Activated naive CD8-positive, alpha-beta T cell treated with anti-CD3 and anti-CD28 coated beads for 36 hours (primary cell): ENCODE measurements around the gene PRX. TPM values are rescaled to one million over a fixed set of nuclear protein-coding genes. Genes with fewer than 3 reads are reported as not detected.
"Not testable (repeated sequence)": the region's sequence is repeated elsewhere in the genome, so short reads cannot be mapped to it uniquely, and the experiment has no call there.

Source experiments
- DNase-seq: peaks from one replicate; pipeline ENCODE4 v3.0.0; 2021
- H3K27ac Mint-ChIP-seq: one replicate; pipeline ENCODE4 v1.8.0; 2022; ENCODE audit warnings: mild to moderate bottlenecking, moderate library complexity, mixed read lengths
- H3K27me3 Mint-ChIP-seq: one replicate; pipeline ENCODE4 v1.8.0; 2022; ENCODE audit warnings: mild to moderate bottlenecking, mixed read lengths
- H3K36me3 Mint-ChIP-seq: one replicate; pipeline ENCODE4 v1.8.0; 2021; ENCODE audit warnings: mild to moderate bottlenecking, mixed read lengths
- H3K4me1 Mint-ChIP-seq: one replicate; pipeline ENCODE4 v1.8.0; 2021; ENCODE audit warnings: mixed read lengths
- H3K4me3 Mint-ChIP-seq: one replicate; pipeline ENCODE4 v1.8.0; 2022; ENCODE audit warnings: mild to moderate bottlenecking, moderate library complexity, mixed read lengths
- H3K9me3 Mint-ChIP-seq: one replicate; pipeline ENCODE4 v1.8.0; 2022; ENCODE audit warnings: mixed read lengths
- total RNA-seq, 2 experiments: library from RNA; stranded (reverse); gene quantifications; one replicate each; pipeline ENCODE4 v1.2.3, GENCODE V29; 2021

PRX gene
- total RNA-seq: under 1 TPM; 0.64 to 0.84 TPM

DNA sequence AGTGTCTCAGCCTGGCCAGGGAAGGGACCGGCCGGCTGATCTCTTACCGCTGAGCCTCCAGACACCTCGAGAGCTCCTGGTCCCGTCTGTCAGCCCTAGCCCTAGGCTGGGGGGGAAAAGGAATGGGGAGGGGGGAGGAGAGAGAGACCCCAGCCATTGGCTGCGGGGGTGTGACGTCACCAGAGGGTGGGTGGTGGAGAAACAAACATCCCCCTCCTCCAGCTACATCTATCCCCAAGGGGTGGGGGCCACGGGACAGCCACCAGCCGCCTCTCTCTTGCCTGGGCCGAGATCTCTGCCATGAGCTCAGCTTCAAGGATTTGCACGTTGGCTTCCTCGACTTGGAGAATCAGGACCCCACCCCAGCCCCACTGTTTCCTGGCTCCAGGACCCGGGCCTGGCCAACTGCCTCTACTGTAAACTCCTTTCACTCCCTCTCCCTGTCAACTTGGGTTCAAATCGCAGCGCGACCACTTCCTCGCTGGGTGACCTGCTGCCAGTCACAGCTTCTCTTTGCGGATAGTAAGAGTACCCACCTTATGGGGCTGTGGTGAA, at the start of gene PRX:
TSS of gene PRX (minus strand) at position 88 of the 555 bp plus-strand sequence. CDS start 5,446 bp downstream, outside the sequence.
- H3K4me1 Mint-ChIP-seq: peaks cover 4% of the 10 kb centered on the region
- no peak within 1 kb of the TSS for H3K4me3 Mint-ChIP-seq
- peaks cover 3% of the 10 kb centered on the region for H3K27me3 Mint-ChIP-seq
- no peaks in the 10 kb centered on the region for H3K9me3 Mint-ChIP-seq
- H3K27ac Mint-ChIP-seq: no peak within 1 kb of the TSS
- H3K36me3 Mint-ChIP-seq: no peaks in the 10 kb centered on the region
- no peak for DNase-seq

- Mint-ChIP-seq H3K9me3 (no peaks in the 10 kb centered on the region), H3K4me1 (peaks cover 20% of the 10 kb centered on the region), H3K27ac (no peak overlapping the region), H3K4me3 (no peak overlapping the region), H3K36me3 (no peaks in the 10 kb centered on the region), H3K27me3 (peaks cover 6% of the 10 kb centered on the region)
- DNase-seq: no peak
Measured at GRCh38 chr19:40461669-40462221, 48.6 kb upstream of the PRX start.

DNA sequence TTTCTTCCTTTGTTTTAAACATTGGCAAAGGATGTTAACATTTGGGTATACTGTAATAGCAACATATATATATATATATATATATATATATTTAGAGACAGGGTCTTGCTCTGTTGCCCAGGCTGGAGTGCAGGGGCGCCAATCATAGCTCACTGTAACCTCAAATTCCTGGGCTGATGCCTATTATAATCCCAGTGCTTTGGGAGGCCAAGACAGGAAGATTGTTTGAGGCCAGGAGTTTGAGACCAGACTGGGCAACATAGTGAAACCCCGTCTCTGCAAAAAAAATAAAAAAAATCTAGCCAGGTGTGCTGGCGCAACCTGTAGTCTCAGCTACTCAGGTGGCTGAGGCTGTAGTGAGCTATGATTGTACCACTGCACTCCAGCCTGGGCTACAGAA, 47.0 kb upstream of the PRX start:
- Mint-ChIP-seq H3K4me1 (peaks cover 9% of the 10 kb centered on the region), H3K9me3 (no peaks in the 10 kb centered on the region), H3K27me3 (no peaks in the 10 kb centered on the region), H3K27ac (no peak overlapping the region), H3K4me3 (no peak overlapping the region), H3K36me3 (no peaks in the 10 kb centered on the region)
- DNase-seq: no peak

GRCh38 chr19:40458597-40458974, 45.4 kb upstream of the PRX start:
- Mint-ChIP-seq H3K4me3 (no peak overlapping the region), H3K4me1 (no peaks in the 10 kb centered on the region), H3K27me3 (no peaks in the 10 kb centered on the region), H3K36me3 (no peaks in the 10 kb centered on the region), H3K27ac (no peak overlapping the region), H3K9me3 (no peaks in the 10 kb centered on the region)
- DNase-seq: no peak

DNA sequence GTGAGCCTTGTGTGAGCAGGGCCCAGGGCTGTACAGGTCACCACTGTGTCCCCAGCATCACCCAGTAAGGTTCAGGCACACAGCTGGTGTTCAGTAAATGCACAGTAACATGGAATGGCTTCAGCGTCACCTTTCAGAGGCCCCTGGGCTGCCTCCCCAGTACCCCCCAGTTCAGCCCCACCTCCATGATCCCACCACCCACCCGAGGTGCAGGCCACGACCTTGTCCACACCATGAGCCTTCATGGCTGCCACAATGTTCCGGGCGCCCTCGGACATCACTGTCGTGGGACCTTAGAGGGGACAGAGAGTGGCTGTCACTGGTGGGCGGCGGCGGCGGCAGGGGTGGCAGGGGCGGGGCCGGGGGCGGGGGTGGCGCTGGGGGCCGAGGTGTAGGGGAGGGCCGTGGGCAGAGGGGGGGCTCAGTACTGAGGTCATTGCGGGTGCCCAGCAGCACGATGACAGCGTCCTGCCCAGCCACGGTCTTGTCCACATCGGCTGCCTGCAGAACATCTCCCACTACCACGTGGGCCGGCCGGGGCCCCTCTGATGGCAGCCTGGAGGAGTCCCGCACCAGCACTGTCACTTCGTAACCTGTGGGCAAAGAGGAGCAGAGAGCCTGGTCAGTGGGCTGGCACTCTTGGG, 44.9 kb upstream of the PRX start:
- H3K4me1 Mint-ChIP-seq: no peaks in the 10 kb centered on the region
- no peaks in the 10 kb centered on the region for H3K36me3 Mint-ChIP-seq
- H3K9me3 Mint-ChIP-seq: no peaks in the 10 kb centered on the region
- no peak overlapping the region for H3K4me3 Mint-ChIP-seq
- no peak for DNase-seq
- no peaks in the 10 kb centered on the region for H3K27me3 Mint-ChIP-seq
- H3K27ac Mint-ChIP-seq: no peak overlapping the region

- H3K4me3 Mint-ChIP-seq: no peak overlapping the region
Measured at GRCh38 chr19:40457048-40457447, 43.9 kb upstream of the PRX start.

GRCh38 chr19:40453943-40454342, 40.8 kb upstream of the PRX start:
- DNase-seq, H3K4me3 Mint-ChIP-seq, H3K27me3 Mint-ChIP-seq: not testable (repeated sequence)

More at GRCh38 chr19:40457048-40457447, 43.9 kb upstream of the PRX start:
- no peaks in the 10 kb centered on the region for H3K9me3 Mint-ChIP-seq
- no peaks in the 10 kb centered on the region for H3K27me3 Mint-ChIP-seq
- H3K36me3 Mint-ChIP-seq: no peaks in the 10 kb centered on the region
- no peak for DNase-seq
- no peaks in the 10 kb centered on the region for H3K4me1 Mint-ChIP-seq
- no peak overlapping the region for H3K27ac Mint-ChIP-seq

DNA sequence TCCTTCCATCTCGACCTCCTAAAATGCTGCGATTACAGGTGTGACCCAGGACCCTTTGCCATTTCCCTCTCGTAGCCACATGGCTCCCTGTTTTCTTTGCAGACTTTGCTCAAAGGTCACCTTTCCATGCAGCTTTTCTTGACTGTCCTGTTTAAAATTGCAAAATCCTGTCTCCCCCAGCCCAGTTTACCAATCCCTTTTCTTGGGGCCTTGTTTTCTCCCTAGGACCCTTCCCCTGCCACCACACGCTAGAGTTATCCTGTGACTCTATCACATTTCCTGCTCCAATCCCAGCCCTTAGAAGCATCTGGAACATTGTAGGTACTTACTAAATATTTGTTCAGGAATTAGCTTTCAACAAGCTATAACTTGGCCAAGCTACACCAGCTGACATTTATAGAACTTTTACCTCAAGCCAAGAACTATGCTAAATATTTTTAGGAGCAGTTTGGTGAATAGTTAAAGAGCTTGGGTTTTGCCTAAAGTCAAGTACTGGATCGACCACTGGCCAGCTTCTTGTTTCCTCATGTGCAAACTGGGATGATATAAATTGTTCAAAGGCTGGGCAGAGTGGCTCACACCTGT, 40.1 kb upstream of the PRX start:
- Mint-ChIP-seq H3K9me3 (no peaks in the 10 kb centered on the region), H3K4me3 (no peak overlapping the region), H3K4me1 (no peaks in the 10 kb centered on the region), H3K36me3 (no peaks in the 10 kb centered on the region), H3K27me3 (no peaks in the 10 kb centered on the region), H3K27ac (no peak overlapping the region)
- DNase-seq: no peak

More at GRCh38 chr19:40453943-40454342, 40.8 kb upstream of the PRX start:
- not testable (repeated sequence) for H3K9me3 Mint-ChIP-seq, H3K4me1 Mint-ChIP-seq, H3K36me3 Mint-ChIP-seq, H3K27ac Mint-ChIP-seq

GRCh38 chr19:40452016-40452415, 38.8 kb upstream of the PRX start:
- H3K9me3 Mint-ChIP-seq: no peaks in the 10 kb centered on the region

GRCh38 chr19:40450664-40451063, 37.5 kb upstream of the PRX start:
- H3K36me3 Mint-ChIP-seq: no peaks in the 10 kb centered on the region
- no peak overlapping the region for H3K4me3 Mint-ChIP-seq
- H3K27me3 Mint-ChIP-seq: no peaks in the 10 kb centered on the region
- no peak overlapping the region for H3K27ac Mint-ChIP-seq
- no peak for DNase-seq
- no peaks in the 10 kb centered on the region for H3K9me3 Mint-ChIP-seq
- no peaks in the 10 kb centered on the region for H3K4me1 Mint-ChIP-seq

More at GRCh38 chr19:40452016-40452415, 38.8 kb upstream of the PRX start:
- Mint-ChIP-seq H3K27me3 (no peaks in the 10 kb centered on the region), H3K36me3 (no peaks in the 10 kb centered on the region), H3K4me1 (no peaks in the 10 kb centered on the region), H3K27ac (no peak overlapping the region), H3K4me3 (no peak overlapping the region)
- DNase-seq: no peak

DNA sequence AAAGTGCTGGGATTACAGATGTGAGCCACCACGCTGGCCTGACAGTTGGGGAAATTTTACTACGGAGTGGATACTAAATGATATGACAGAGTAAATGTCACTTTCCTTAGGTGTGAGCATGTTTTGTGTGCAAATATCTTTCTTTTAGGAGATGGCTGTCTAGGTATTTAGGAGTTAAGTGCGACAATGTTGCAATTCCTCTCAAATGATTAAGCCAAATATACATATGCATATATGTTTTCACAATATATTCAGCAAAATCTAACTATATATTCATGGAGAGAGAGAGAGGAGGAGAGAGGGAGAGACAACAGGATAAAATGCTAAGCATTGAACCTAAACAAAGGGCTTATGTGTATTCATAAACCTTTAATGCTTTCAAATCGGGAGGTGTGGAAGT, 36.3 kb upstream of the PRX start:
- no peaks in the 10 kb centered on the region for H3K36me3 Mint-ChIP-seq
- H3K4me3 Mint-ChIP-seq: no peak overlapping the region
- no peaks in the 10 kb centered on the region for H3K9me3 Mint-ChIP-seq
- no peak for DNase-seq
- H3K27me3 Mint-ChIP-seq: no peaks in the 10 kb centered on the region
- peaks cover 3% of the 10 kb centered on the region for H3K4me1 Mint-ChIP-seq
- H3K27ac Mint-ChIP-seq: no peak overlapping the region

- no peak for DNase-seq
- peaks cover 16% of the 10 kb centered on the region for H3K4me1 Mint-ChIP-seq
- H3K36me3 Mint-ChIP-seq: peaks cover 2% of the 10 kb centered on the region
- no peak overlapping the region for H3K4me3 Mint-ChIP-seq
- no peaks in the 10 kb centered on the region for H3K9me3 Mint-ChIP-seq
- no peaks in the 10 kb centered on the region for H3K27me3 Mint-ChIP-seq
- no peak overlapping the region for H3K27ac Mint-ChIP-seq
Measured at GRCh38 chr19:40446263-40446784, 33.1 kb upstream of the PRX start.

GRCh38 chr19:40445780-40446262, 32.6 kb upstream of the PRX start:
- peaks cover 2% of the 10 kb centered on the region for H3K36me3 Mint-ChIP-seq
- no peaks in the 10 kb centered on the region for H3K27me3 Mint-ChIP-seq
- DNase-seq: no peak
- no peaks in the 10 kb centered on the region for H3K9me3 Mint-ChIP-seq
- H3K4me3 Mint-ChIP-seq: no peak overlapping the region
- H3K4me1 Mint-ChIP-seq: peaks cover 19% of the 10 kb centered on the region
- H3K27ac Mint-ChIP-seq: no peak overlapping the region

DNA sequence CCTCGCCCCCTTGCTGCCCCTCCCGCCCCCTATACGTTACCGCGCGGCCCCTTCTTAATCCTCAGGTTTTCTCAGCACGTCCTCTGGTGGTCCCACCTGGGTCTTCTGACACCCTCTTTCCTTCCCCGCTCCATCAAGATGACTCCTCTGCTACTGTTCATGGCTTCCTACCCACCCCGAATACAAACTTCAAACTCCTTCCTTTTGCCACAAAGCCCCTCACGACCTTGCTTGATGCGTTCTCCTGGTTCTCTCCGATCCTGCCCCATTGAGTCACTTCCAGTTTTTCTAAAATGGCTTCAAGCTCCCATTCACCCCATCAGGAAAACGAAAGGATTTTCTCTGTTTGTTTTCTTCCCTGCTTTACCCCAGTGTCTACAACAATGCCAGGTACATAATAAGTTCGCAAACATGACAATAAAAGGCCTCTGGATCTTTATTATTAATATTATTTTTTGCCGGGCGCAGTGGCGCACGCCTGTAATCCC, 31.7 kb upstream of the PRX start:
- H3K36me3 Mint-ChIP-seq: peaks cover 2% of the 10 kb centered on the region
- H3K27ac Mint-ChIP-seq: peak overlapping the region; percentile 80
- peaks cover 22% of the 10 kb centered on the region for H3K4me1 Mint-ChIP-seq
- H3K9me3 Mint-ChIP-seq: no peaks in the 10 kb centered on the region
- peak overlapping the region; percentile 94 for H3K4me3 Mint-ChIP-seq
- no peak for DNase-seq
- H3K27me3 Mint-ChIP-seq: no peaks in the 10 kb centered on the region
